GM19239 (cell line): ENCODE results near the gene PAPPA.
A peak's percentile ranks its signal among the peaks of the same experiment; 100 is the strongest.

Source experiments
- DNase-seq: peaks from one replicate; pipeline ENCODE4 v3.0.0; 2011; ENCODE audit warnings: low spot score; ENCODE audit not compliant: insufficient read length
- FAIRE-seq: peaks from 2 replicates; lab custom pipeline; 2011; peaks lifted over from hg19 to GRCh38; lab: Jason Lieb, UNC

The PAPPA gene

GRCh38 chr9:116370556-116370955, 217.0 kb downstream of the PAPPA start:
- DNase-seq = no peak
- FAIRE-seq = no peak

- DNase-seq (no peak), FAIRE-seq (no peak)
These were observed 218.6 kb downstream of the PAPPA start for GRCh38 chr9:116372081-116372673.

- DNase-seq (no peak), FAIRE-seq (no peak)
These were observed 219.2 kb downstream of the PAPPA start for GRCh38 chr9:116372786-116373185.

- no peak for DNase-seq
- FAIRE-seq = no peak
These were observed 223.7 kb downstream of the PAPPA start for GRCh38 chr9:116377179-116377798.

GRCh38 chr9:116378873-116379272, 225.3 kb downstream of the PAPPA start:
- DNase-seq (no peak), FAIRE-seq (no peak)

GRCh38 chr9:116379821-116380220, 226.2 kb downstream of the PAPPA start:
- FAIRE-seq = no peak
- DNase-seq = no peak

GRCh38 chr9:116380496-116380995, 227.0 kb downstream of the PAPPA start:
- no peak for FAIRE-seq
- no peak for DNase-seq

GRCh38 chr9:116381350-116381749, 227.8 kb downstream of the PAPPA start:
- FAIRE-seq (no peak), DNase-seq (no peak)

- no peak for DNase-seq
- FAIRE-seq = no peak
These were observed 228.5 kb downstream of the PAPPA start for GRCh38 chr9:116382053-116382452.

- FAIRE-seq (no peak), DNase-seq (no peak)
These were observed 229.5 kb downstream of the PAPPA start for GRCh38 chr9:116383133-116383532.

- no peak for DNase-seq
- FAIRE-seq = no peak
These were observed 230.3 kb downstream of the PAPPA start for GRCh38 chr9:116383936-116384335.

GRCh38 chr9:116387934-116388698, 234.5 kb downstream of the PAPPA start:
- DNase-seq (no peak), FAIRE-seq (no peak)

GRCh38 chr9:116389541-116390302, 236.1 kb downstream of the PAPPA start:
- DNase-seq (no peak), FAIRE-seq (no peak)

GRCh38 chr9:116390303-116391228, 237.0 kb downstream of the PAPPA start:
- FAIRE-seq (peak; percentile 26), DNase-seq (no peak)

- FAIRE-seq (no peak), DNase-seq (no peak)
These were observed 237.8 kb downstream of the PAPPA start for GRCh38 chr9:116391306-116391900.

GRCh38 chr9:116393198-116393597, 239.6 kb downstream of the PAPPA start:
- DNase-seq (no peak), FAIRE-seq (no peak)

- DNase-seq (no peak), FAIRE-seq (no peak)
These were observed 240.5 kb downstream of the PAPPA start for GRCh38 chr9:116394070-116394469.

GRCh38 chr9:116394894-116395698, 241.5 kb downstream of the PAPPA start:
- no peak for FAIRE-seq
- DNase-seq = no peak
